K562 (cell line): ENCODE data around the gene COQ10B. TPM values are rescaled to one million over a fixed set of nuclear protein-coding genes. Genes with fewer than 3 reads are reported as not detected.

Experiments
- ATF1 ChIP-seq, 2 experiments: fragments of 450-650 bp in 1 of 2; IDR thresholded peaks; 2 replicates each; pipeline ENCODE4 v1.6.1; 2016; ENCODE audit warnings: missing compliant biosample characterization in 1 of 2, missing genetic modification characterization in 1 of 2
- CLOCK ChIP-seq: fragments of 250-450 bp; sonication (Bioruptor Pico); IDR thresholded peaks from 2 replicates; pipeline ENCODE4 v1.4.0; 2020; ENCODE audit warnings: mild to moderate bottlenecking, moderate library complexity, borderline replicate concordance
- COPS2 ChIP-seq: fragments of 450-650 bp; conservative IDR thresholded peaks from 2 replicates; pipeline ENCODE4 v1.6.1; 2016; ENCODE audit warnings: mild to moderate bottlenecking, moderate library complexity
- CREM ChIP-seq: IDR thresholded peaks from 2 replicates; pipeline ENCODE4 v1.6.1; 2014; ENCODE audit warnings: antibody characterized with exemption, low read depth
- EP400 ChIP-seq: fragments of 450-650 bp; IDR thresholded peaks from 2 replicates; pipeline ENCODE4 v1.6.1; 2017; ENCODE audit warnings: antibody characterized with exemption, mild to moderate bottlenecking, moderate library complexity
- KDM5B ChIP-seq: fragments of 200-600 bp; sonication (generic); IDR thresholded peaks from 2 replicates; pipeline ENCODE4 v1.6.1; 2012; ENCODE audit warnings: low read depth, mild to moderate bottlenecking, moderate library complexity, low read length, control low read depth, inconsistent platforms; ENCODE audit not compliant: insufficient replicate concordance
- NELFE ChIP-seq: IDR thresholded peaks from 2 replicates; pipeline ENCODE4 v1.6.1; 2011; ENCODE audit warnings: mild to moderate bottlenecking; ENCODE audit not compliant: insufficient read depth, insufficient read length
- NR4A1 ChIP-seq, 2 experiments: fragments of 250-450 bp in 1 of 2; fragments of 450-650 bp in 1 of 2; sonication (Bioruptor Pico) in 1 of 2; IDR thresholded peaks; 2 replicates each; pipeline versions ENCODE4 v1.4.0 to v1.6.1; 2016 to 2020; ENCODE audit warnings: mild to moderate bottlenecking in 2 of 2, missing compliant biosample characterization in 1 of 2, missing genetic modification characterization in 1 of 2, moderate library complexity in 1 of 2
- POLR2B ChIP-seq: fragments of 450-650 bp; IDR thresholded peaks from 2 replicates; pipeline ENCODE4 v1.6.1; 2018; ENCODE audit warnings: low read depth; ENCODE audit not compliant: partially characterized antibody
- RCOR1 ChIP-seq, 2 experiments: IDR thresholded peaks; 2 replicates each; pipeline ENCODE4 v1.6.1; 2012; ENCODE audit warnings: low read depth in 2 of 2, low read length in 2 of 2, borderline replicate concordance in 1 of 2, improper control_type of control experiment in 1 of 2
- SMARCA4 ChIP-seq: fragments of 450-650 bp; IDR thresholded peaks from 2 replicates; pipeline ENCODE4 v1.6.1; 2016
- TAF1 ChIP-seq: IDR thresholded peaks from 2 replicates; pipeline ENCODE4 v1.6.1; 2011; ENCODE audit warnings: mild to moderate bottlenecking, low read length, moderate library complexity; ENCODE audit not compliant: insufficient read depth, control insufficient read depth, severe bottlenecking; ENCODE audit errors: extremely low read depth
- VEZF1 ChIP-seq: fragments of 200-800 bp; sonication (Bioruptor generic); IDR thresholded peaks from 2 replicates; pipeline ENCODE4 v1.6.1; 2017; ENCODE audit warnings: missing genetic modification characterization, missing compliant biosample characterization
- ZBTB2 ChIP-seq: fragments of 450-650 bp; IDR thresholded peaks from 2 replicates; pipeline ENCODE4 v1.6.1; 2016; ENCODE audit warnings: antibody characterized with exemption
- ZEB2 ChIP-seq: fragments of 450-650 bp; IDR thresholded peaks from 2 replicates; pipeline ENCODE4 v1.6.1; 2016
- polyA plus RNA-seq, 8 experiments: library from polyadenylated mRNA; depleted of rRNA in 4 of 8; stranded (reverse) in 5 of 8; unstranded in 3 of 8; fragments of >200 nt; fragmentation: Nextera tagmentation in 2 of 8; fragmentation: Illumina TruSeq in 1 of 8; extraction: Ambion mirVana in 2 of 8; extraction: Trizol in 1 of 8; gene quantifications; 2 replicates each; pipeline versions ENCODE4 v1.2.1 to v1.2.3, GENCODE V29; 2011 to 2014; ENCODE audit warnings: inconsistent platforms in 1 of 8, missing spikeins in 1 of 8
- total RNA-seq, 7 experiments: library from RNA; depleted of rRNA in 6 of 7; stranded (reverse); fragments of >200 nt in 6 of 7; fragmentation: Illumina TruSeq in 2 of 7; extraction: Trizol in 2 of 7; gene quantifications; 2 replicates each; pipeline versions ENCODE4 v1.2.1 to v1.2.3, GENCODE V29; 2011 to 2021; ENCODE audit warnings: low replicate concordance in 1 of 7
- TF ChIP-seq, protein P1 (sequence below): sonication (generic); formaldehyde crosslinking; IDR thresholded peaks from 2 replicates; pipeline ENCODE4 v1.8.0; 2022; ENCODE audit warnings: mild to moderate bottlenecking, low read depth, missing genetic modification reagents
- TF ChIP-seq, protein P2 (sequence below), 2 experiments: IDR thresholded peaks; 2 replicates each; pipeline ENCODE4 v1.6.1; 2012; ENCODE audit warnings: improper control_type of control experiment in 2 of 2, low read depth in 2 of 2, low read length in 2 of 2, borderline replicate concordance in 1 of 2

Gene COQ10B
- total and polyA plus RNA-seq, 9 of the 15 experiments (the other 6 are each of a cell fraction or from before 2014, with no cell fraction given): 3.1 to 13.1 (median 7.7) TPM

DNA sequence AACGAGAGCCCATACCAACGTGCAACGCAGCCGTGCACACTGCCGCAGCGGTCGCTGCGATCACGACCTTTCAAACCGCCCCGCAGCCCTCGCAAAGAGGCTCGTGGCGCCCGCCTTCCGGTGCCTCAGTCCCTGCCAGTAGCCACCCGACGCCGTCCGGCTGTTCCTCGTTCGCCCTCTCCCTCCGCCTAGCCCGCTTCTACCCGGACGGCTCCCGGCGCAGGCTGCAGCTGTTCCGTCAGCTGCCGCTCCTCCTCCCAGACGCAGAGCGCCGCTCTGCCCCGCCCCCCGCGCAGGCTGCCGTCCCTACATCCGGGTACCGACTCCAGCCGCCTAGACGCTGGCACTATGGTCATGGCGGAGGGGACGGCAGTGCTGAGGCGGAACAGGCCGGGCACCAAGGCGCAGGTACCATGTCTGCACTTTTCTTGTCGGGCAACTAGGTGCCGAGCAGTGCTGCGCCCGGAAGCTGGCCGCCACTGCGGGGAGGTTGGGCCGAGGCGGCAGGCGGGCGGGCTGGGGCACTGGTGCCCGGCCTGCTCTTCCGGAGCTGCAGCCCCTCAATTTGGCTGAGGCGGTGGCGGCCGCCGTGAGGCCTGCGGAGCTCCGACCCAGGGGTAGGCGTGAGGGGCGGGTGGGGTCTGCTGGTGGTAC is 62.5 kb downstream of the COQ10B start, which contains the start of gene MOB4 (continued):
- TF ChIP-seq TAF1: peak; percentile 80
- TF ChIP-seq NR4A1 (CRISPR knock-in tag; IDR thresholded peaks at IDR 0.05): no peak
- TF ChIP-seq NR4A1 (tag; IDR thresholded peaks at IDR 0.05): 0 out of 2 replicates have a peak, but pooled peaks have one; percentile 55
- TF ChIP-seq ZBTB2: peak; percentile 98
- peak; percentile 80 for TF ChIP-seq POLR2B
- TF ChIP-seq COPS2: no peak
- TF ChIP-seq KDM5B: peak; percentile 81
- TF ChIP-seq VEZF1 (CRISPR knock-in tag): peak; percentile 67
- TF ChIP-seq, protein P1, sequence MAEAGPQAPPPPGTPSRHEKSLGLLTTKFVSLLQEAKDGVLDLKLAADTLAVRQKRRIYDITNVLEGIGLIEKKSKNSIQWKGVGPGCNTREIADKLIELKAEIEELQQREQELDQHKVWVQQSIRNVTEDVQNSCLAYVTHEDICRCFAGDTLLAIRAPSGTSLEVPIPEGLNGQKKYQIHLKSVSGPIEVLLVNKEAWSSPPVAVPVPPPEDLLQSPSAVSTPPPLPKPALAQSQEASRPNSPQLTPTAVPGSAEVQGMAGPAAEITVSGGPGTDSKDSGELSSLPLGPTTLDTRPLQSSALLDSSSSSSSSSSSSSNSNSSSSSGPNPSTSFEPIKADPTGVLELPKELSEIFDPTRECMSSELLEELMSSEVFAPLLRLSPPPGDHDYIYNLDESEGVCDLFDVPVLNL (CRISPR knock-in tag): no peak
- TF ChIP-seq EP400: peak; percentile 83
- TF ChIP-seq, protein P2, sequence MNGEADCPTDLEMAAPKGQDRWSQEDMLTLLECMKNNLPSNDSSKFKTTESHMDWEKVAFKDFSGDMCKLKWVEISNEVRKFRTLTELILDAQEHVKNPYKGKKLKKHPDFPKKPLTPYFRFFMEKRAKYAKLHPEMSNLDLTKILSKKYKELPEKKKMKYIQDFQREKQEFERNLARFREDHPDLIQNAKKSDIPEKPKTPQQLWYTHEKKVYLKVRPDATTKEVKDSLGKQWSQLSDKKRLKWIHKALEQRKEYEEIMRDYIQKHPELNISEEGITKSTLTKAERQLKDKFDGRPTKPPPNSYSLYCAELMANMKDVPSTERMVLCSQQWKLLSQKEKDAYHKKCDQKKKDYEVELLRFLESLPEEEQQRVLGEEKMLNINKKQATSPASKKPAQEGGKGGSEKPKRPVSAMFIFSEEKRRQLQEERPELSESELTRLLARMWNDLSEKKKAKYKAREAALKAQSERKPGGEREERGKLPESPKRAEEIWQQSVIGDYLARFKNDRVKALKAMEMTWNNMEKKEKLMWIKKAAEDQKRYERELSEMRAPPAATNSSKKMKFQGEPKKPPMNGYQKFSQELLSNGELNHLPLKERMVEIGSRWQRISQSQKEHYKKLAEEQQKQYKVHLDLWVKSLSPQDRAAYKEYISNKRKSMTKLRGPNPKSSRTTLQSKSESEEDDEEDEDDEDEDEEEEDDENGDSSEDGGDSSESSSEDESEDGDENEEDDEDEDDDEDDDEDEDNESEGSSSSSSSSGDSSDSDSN (IDR thresholded peaks at IDR 0.05; ENCODE audit: borderline replicate concordance in 1 of 2, low read depth in 2 of 2, low read length in 2 of 2): peak; percentile 87 to 95; a peak in 3 of 4 replicates
- TF ChIP-seq ATF1 (CRISPR knock-in tag; IDR thresholded peaks at IDR 0.05): 0 out of 2 replicates have a peak, but pooled peaks have one; percentile 11
- peak; percentile 85 for TF ChIP-seq ATF1 (tag; IDR thresholded peaks at IDR 0.05)
- TF ChIP-seq RCOR1 (IDR thresholded peaks at IDR 0.05; ENCODE audit: borderline replicate concordance in 1 of 2, low read depth in 2 of 2, low read length in 2 of 2): peak in 1 of 2 experiments; percentile 54; a peak in 2 of 4 replicates
- no peak for TF ChIP-seq NELFE
- TF ChIP-seq ZEB2: peak; percentile 32; the same call in 1 of the 2 replicates
- TF ChIP-seq CREM: peak; percentile 77
- no peak for TF ChIP-seq CLOCK (CRISPR knock-in tag)
- TF ChIP-seq SMARCA4: no peak
